ENCODE data around the gene NEAT1. TPM values are rescaled to one million over a fixed set of nuclear protein-coding genes. Genes with fewer than 3 reads are reported as not detected.

NEAT1 gene
- total and polyA plus RNA-seq, 2 of the 8 experiments (the other 6 are each of a cell fraction or from before 2014, with no cell fraction given), result 2.4 to 10.7 TPM

- 96% methylated on average over 4 of the region's 4 CpGs; no CpG with 5 or more reads in 1 of the 2 experiments for WGBS, 2 experiments (ENCODE audit: extremely low coverage in 1 of 2, insufficient coverage in 1 of 2, insufficient read length in 1 of 2, insufficient replicate concordance in 2 of 2, low coverage in 1 of 2, low lambda C conversion rate in 2 of 2, missing lambda C conversion rate in 1 of 2)
- Histone ChIP-seq H4K20me1 (replicated peaks in 1 of 2; ENCODE audit: control insufficient read depth in 1 of 2, insufficient read depth in 2 of 2, low read length in 2 of 2) (peaks cover 0 to 16% of the 10 kb centered on the region in 2 experiments), H3K79me1 (ENCODE audit: low read depth, low read length) (peaks cover 6% of the 10 kb centered on the region; the same call in 1 of the 2 replicates), H2BK12ac (ENCODE audit: low read depth, low read length) (no peak overlapping the region), H3K18ac (ENCODE audit: extremely low read depth, low read length) (no peak overlapping the region), H3K9ac (replicated peaks in 1 of 4; ENCODE audit: extremely low read depth in 1 of 4, low read depth in 3 of 4, low read length in 3 of 4) (no peak overlapping the region), H2BK15ac (ENCODE audit: low read length) (no peak overlapping the region), H3K23ac (ENCODE audit: insufficient read length) (no peak overlapping the region), H3K4ac (replicated peaks; ENCODE audit: insufficient read length, low read depth, low read length) (no peak overlapping the region), H2BK20ac (ENCODE audit: low read length) (no peak overlapping the region), H3K14ac (ENCODE audit: insufficient read length) (no peak overlapping the region), H4K5ac (ENCODE audit: insufficient read length, low read depth, low read length) (no peak overlapping the region), H3K56ac (replicated peaks; ENCODE audit: insufficient read length, low read depth, low read length) (no peak overlapping the region), H2BK120ac (replicated peaks; ENCODE audit: low read depth, low read length) (no peak overlapping the region), H3K79me2 (ENCODE audit: control insufficient read depth in 1 of 2, insufficient read depth in 2 of 2, low read length in 2 of 2) (0 out of 4 replicates have a peak, but pooled peaks cover 0 to under 1% of the 10 kb centered on the region in 2 experiments), H3K23me2 (ENCODE audit: low read depth, low read length) (no peaks in the 10 kb centered on the region), H3K27ac (ENCODE audit: low read depth, low read length) (no peak overlapping the region), H3K9me3 (ENCODE audit: insufficient read depth in 2 of 2, low read depth in 1 of 2, low read length in 1 of 2) (no peaks in the 10 kb centered on the region), H3K4me2 (ENCODE audit: insufficient read depth in 1 of 2, low read depth in 2 of 2, low read length in 2 of 2) (no peak overlapping the region), H3K4me3 (ENCODE audit: extremely low read depth in 1 of 4, insufficient read depth in 2 of 4, low read depth in 3 of 4, low read length in 4 of 4) (no peak overlapping the region), H2AFZ (ENCODE audit: low read length) (no peak overlapping the region), H3K36me3 (ENCODE audit: control insufficient read depth in 2 of 4, insufficient read depth in 4 of 4, low read length in 3 of 4) (no peaks in the 10 kb centered on the region), H3K4me1 (replicated peaks in 1 of 4; ENCODE audit: control insufficient read depth in 3 of 4, insufficient read depth in 4 of 4, low read length in 3 of 4) (peaks cover 0 to 21% (median 6%) of the 10 kb centered on the region in 4 experiments; a peak in 6 of 7 replicates), H4K91ac (replicated peaks; ENCODE audit: insufficient read length, low read length) (no peak overlapping the region), H2AK5ac (ENCODE audit: low read depth, low read length) (no peak overlapping the region), H4K8ac (ENCODE audit: extremely low read depth, insufficient read depth, low read length) (no peak overlapping the region), H2BK5ac (ENCODE audit: low read depth, low read length) (no peak overlapping the region), H3K27me3 (replicated peaks in 1 of 4; ENCODE audit: control insufficient read depth in 3 of 4, extremely low read depth in 1 of 4, insufficient read depth in 3 of 4, low read length in 3 of 4) (no peaks in the 10 kb centered on the region)
- ChIA-PET POLR2A (ENCODE audit: partially characterized antibody) (no interaction called here), CTCF (ENCODE audit: partially characterized antibody) (interaction anchor here (1.1 to 1.5 kb wide), 4 partner anchors 15 to 60 kb away, joined by 4 to 8 read pairs (median 6); no protein-coding TSS in a partner anchor)
- no peak for DNase-seq (ENCODE audit: low read depth in 1 of 2, low spot score in 2 of 2)
- FAIRE-seq, result no peak
- no peak for TF ChIP-seq TAF7 (optimal IDR thresholded peaks at IDR 0.05; ENCODE audit: borderline replicate concordance, low read depth, low read length)
- TF ChIP-seq SIRT6 (IDR thresholded peaks at IDR 0.05; ENCODE audit: low read length), result no peak
- no peak for TF ChIP-seq TEAD4 (IDR thresholded peaks at IDR 0.05; ENCODE audit: low read depth, low read length)
- no peak for TF ChIP-seq CBX5 (IDR thresholded peaks at IDR 0.05; ENCODE audit: low read depth, low read length)
- no peak for TF ChIP-seq CHD2 (IDR thresholded peaks at IDR 0.05; ENCODE audit: low read length)
- TF ChIP-seq POLR2A (IDR thresholded peaks at IDR 0.05; ENCODE audit: control extremely low read depth in 1 of 2, low read depth in 2 of 2, low read length in 2 of 2), result no peak
- no peak for TF ChIP-seq ZNF274 (IDR thresholded peaks at IDR 0.05; ENCODE audit: borderline replicate concordance, extremely low read depth, low read length)
- no peak for TF ChIP-seq KDM4A (IDR thresholded peaks at IDR 0.05; ENCODE audit: low read depth, low read length, severe bottlenecking)
- TF ChIP-seq BACH1 (IDR thresholded peaks at IDR 0.05; ENCODE audit: low read length), result no peak
- TF ChIP-seq EZH2 (IDR thresholded peaks at IDR 0.05; ENCODE audit: low read depth, low read length, severe bottlenecking), result no peak
- TF ChIP-seq SIX5 (IDR thresholded peaks at IDR 0.05; ENCODE audit: low read depth, low read length), result no peak
- no peak for TF ChIP-seq NANOG (IDR thresholded peaks at IDR 0.05; ENCODE audit: insufficient read depth, low read depth, low read length, poor library complexity, severe bottlenecking)
- TF ChIP-seq HDAC2 (IDR thresholded peaks at IDR 0.05; ENCODE audit: borderline replicate concordance in 1 of 2, low read depth in 2 of 2, low read length in 2 of 2), result no peak
- no peak for TF ChIP-seq MAFK (IDR thresholded peaks at IDR 0.05; ENCODE audit: low read depth, low read length)
Measured at GRCh38 chr11:65431451-65432099, 9.0 kb downstream of the NEAT1 start.

All from H1 (cell line).